Placental pericyte (primary cell): ENCODE results near the gene HGD. TPM values are rescaled to one million over a fixed set of nuclear protein-coding genes. Genes with fewer than 3 reads are reported as not detected.

ENCODE experiments used
- small RNA-seq: library from RNA; depleted of rRNA; stranded (forward); fragments of <200 nt; gene quantifications from one replicate; pipeline ENCODE3, GENCODE V24; 2012; ENCODE audit warnings: low replicate concordance
- total RNA-seq: library from RNA; depleted of rRNA; stranded (reverse); fragments of >200 nt; gene quantifications from 2 replicates; pipeline ENCODE4 v1.2.3, GENCODE V29; 2012

Gene HGD, protein sequence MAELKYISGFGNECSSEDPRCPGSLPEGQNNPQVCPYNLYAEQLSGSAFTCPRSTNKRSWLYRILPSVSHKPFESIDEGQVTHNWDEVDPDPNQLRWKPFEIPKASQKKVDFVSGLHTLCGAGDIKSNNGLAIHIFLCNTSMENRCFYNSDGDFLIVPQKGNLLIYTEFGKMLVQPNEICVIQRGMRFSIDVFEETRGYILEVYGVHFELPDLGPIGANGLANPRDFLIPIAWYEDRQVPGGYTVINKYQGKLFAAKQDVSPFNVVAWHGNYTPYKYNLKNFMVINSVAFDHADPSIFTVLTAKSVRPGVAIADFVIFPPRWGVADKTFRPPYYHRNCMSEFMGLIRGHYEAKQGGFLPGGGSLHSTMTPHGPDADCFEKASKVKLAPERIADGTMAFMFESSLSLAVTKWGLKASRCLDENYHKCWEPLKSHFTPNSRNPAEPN
- 0.14 and 0.88 TPM in 2 replicates for total RNA-seq

DNA sequence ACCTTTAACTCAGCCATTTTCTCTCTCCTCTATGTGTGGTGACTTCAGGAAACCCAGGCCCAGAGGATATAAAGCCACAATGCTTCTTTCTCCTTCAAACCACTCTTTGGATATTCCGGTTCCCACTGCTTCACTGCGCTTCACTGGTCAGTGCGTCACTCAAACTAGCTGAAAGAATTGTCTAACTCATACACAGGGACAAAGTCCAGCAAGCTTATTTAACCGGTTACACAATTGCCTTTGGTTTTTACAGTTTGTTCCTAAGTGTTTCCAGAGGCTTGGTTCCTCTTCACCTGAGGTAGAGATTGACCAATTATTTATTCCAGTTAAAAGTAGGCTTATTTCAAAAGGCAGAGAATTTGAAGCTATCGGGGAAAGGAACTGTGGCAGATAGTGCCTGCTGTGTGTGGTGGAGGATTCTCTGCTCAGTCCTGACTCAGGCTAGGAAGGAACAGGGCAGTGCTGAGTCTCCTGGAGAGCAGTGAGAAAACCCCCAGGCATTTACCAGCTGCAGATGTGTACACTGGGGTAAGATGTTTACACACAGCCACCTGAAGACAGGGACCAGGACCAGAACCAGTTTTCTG, at the start of gene HGD:
Gene HGD (minus strand): TSS at position 145 of the 587 bp plus-strand sequence. CDS start 128 bp downstream, at position 17.

GRCh38 chr3:120596116-120596852, 85.8 kb downstream of the HGD start, which contains the start of gene NDUFB4:
NDUFB4 (plus strand) TSS chr3:120596336; CDS start chr3:120596360, 24 bp downstream.

Small RNA genes within 50 kb of the gene (small RNA-seq; reads per million reads assigned to genes)
- gene MTCO1P29: not detected
- not detected for gene MTCO2P29

Other genes with a start within 250 kb of the HGD start
- gene FSTL1, start 231.2 kb downstream of the HGD start, total RNA-seq: 528 and 957 TPM in 2 replicates
- gene NDUFB4, start 85.9 kb downstream of the HGD start, total RNA-seq: 26.9 and 40.5 TPM in 2 replicates
- 10.9 and 16.6 TPM in 2 replicates for gene RABL3, start 60.3 kb upstream of the HGD start, total RNA-seq
- gene GTF2E1, start 60.5 kb upstream of the HGD start, total RNA-seq: 17.5 and 37.2 TPM in 2 replicates
- gene STXBP5L, start 226.0 kb upstream of the HGD start, total RNA-seq: 0.14 TPM in 1 of 2 replicates, not detected in the other